Measurements from ENCODE around the gene GBP7.

GRCh38 chr1:89191314-89191713 is 15.5 kb upstream of the GBP7 start:
- TF ChIP-seq, protein P1, sequence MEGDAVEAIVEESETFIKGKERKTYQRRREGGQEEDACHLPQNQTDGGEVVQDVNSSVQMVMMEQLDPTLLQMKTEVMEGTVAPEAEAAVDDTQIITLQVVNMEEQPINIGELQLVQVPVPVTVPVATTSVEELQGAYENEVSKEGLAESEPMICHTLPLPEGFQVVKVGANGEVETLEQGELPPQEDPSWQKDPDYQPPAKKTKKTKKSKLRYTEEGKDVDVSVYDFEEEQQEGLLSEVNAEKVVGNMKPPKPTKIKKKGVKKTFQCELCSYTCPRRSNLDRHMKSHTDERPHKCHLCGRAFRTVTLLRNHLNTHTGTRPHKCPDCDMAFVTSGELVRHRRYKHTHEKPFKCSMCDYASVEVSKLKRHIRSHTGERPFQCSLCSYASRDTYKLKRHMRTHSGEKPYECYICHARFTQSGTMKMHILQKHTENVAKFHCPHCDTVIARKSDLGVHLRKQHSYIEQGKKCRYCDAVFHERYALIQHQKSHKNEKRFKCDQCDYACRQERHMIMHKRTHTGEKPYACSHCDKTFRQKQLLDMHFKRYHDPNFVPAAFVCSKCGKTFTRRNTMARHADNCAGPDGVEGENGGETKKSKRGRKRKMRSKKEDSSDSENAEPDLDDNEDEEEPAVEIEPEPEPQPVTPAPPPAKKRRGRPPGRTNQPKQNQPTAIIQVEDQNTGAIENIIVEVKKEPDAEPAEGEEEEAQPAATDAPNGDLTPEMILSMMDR (IDR thresholded peaks at IDR 0.05; ENCODE audit: poor library complexity, severe bottlenecking) = no peak
- no peak for TF ChIP-seq EP300 (conservative IDR thresholded peaks at IDR 0.05; ENCODE audit: poor library complexity, severe bottlenecking)
- no peak for TF ChIP-seq TAF1 (IDR thresholded peaks at IDR 0.05; ENCODE audit: low read depth)
- TF ChIP-seq MXI1 (conservative IDR thresholded peaks at IDR 0.05; ENCODE audit: poor library complexity, severe bottlenecking) = no peak
- no peak for TF ChIP-seq SMC3 (conservative IDR thresholded peaks at IDR 0.05; ENCODE audit: poor library complexity)
- no peak for TF ChIP-seq EZH2 (IDR thresholded peaks at IDR 0.05; ENCODE audit: borderline replicate concordance, insufficient read depth, low read length, poor library complexity, severe bottlenecking)

Data from neural cell (in vitro differentiated cells).